Lung (tissue), 12 donors: ENCODE results near the gene KIAA1217. TPM values are rescaled to one million over a fixed set of nuclear protein-coding genes. Genes with fewer than 3 reads are reported as not detected.

ENCODE experiments used
- ATAC-seq: fragments of 200-7000 bp; cut with Tn5 transposase; one replicate; pipeline ENCODE4 v1.9.1; 2020; ENCODE audit warnings: moderate number of reproducible peaks; ENCODE audit not compliant: insufficient read depth, low FRiP score
- DNase-seq, 3 donors: peaks; one replicate each; pipeline ENCODE4 v3.0.0-alpha.2; 2013 to 2017
- H3K27ac ChIP-seq, 2 donors: one replicate each; pipeline ENCODE4 v1.5.1; 2013; ENCODE audit warnings: mild to moderate bottlenecking in 2 of 2, moderate library complexity in 2 of 2, control low read depth in 1 of 2, inconsistent platforms in 1 of 2, low read depth in 1 of 2, low read length in 1 of 2
- H3K27me3 ChIP-seq, 3 donors: one replicate each; pipeline ENCODE4 v1.5.1; 2013; ENCODE audit warnings: low read length in 2 of 3; ENCODE audit not compliant: control insufficient read depth in 3 of 3, insufficient read depth in 3 of 3
- H3K36me3 ChIP-seq, 4 donors: one replicate each; pipeline ENCODE4 v1.5.1; 2013; ENCODE audit warnings: low read length in 4 of 4, mild to moderate bottlenecking in 1 of 4, moderate library complexity in 1 of 4; ENCODE audit not compliant: control insufficient read depth in 4 of 4, insufficient read depth in 4 of 4
- H3K4me1 ChIP-seq, 5 donors: one replicate each; pipeline ENCODE4 v1.5.1; 2013; ENCODE audit warnings: low read length in 5 of 5, mild to moderate bottlenecking in 2 of 5, moderate library complexity in 1 of 5; ENCODE audit not compliant: control insufficient read depth in 5 of 5, insufficient read depth in 5 of 5
- H3K4me3 ChIP-seq: one replicate; pipeline ENCODE4 v1.5.1; 2013; ENCODE audit warnings: mild to moderate bottlenecking, control low read depth, moderate library complexity
- H3K9ac ChIP-seq, 2 donors: one replicate each; pipeline ENCODE4 v1.5.1; 2013; ENCODE audit warnings: low read length in 2 of 2, control low read depth in 1 of 2; ENCODE audit not compliant: insufficient read depth in 1 of 2
- H3K9me3 ChIP-seq, 4 donors: one replicate each; pipeline ENCODE4 v1.5.1; 2013; ENCODE audit warnings: low read length in 3 of 4, mild to moderate bottlenecking in 1 of 4, moderate library complexity in 1 of 4; ENCODE audit not compliant: control insufficient read depth in 4 of 4, insufficient read depth in 3 of 4
- CTCF ChIP-seq: IDR thresholded peaks from 2 replicates; pipeline ENCODE4 v1.5.1; 2012; ENCODE audit warnings: mild to moderate bottlenecking; ENCODE audit errors: control extremely low read depth, extremely low read depth
- WGBS, 2 donors: extraction: QIAGEN DNeasy Blood & Tissue Kit; methylation state at CpG; one replicate each; pipeline ENCODE4 v1.1.7; 2013; 5-methylcytosine and 5-hydroxymethylcytosine counted together
- polyA plus RNA-seq, 2 donors: library from polyadenylated mRNA; stranded (reverse); fragments of 200-250 nt; gene quantifications; one replicate each; pipeline ENCODE4 v1.2.1, GENCODE V29; 2013
- total RNA-seq, 2 donors: library from RNA; depleted of rRNA in 1 of 2; stranded (reverse); fragments of >200 nt in 1 of 2; gene quantifications; one replicate each; pipeline ENCODE4 v1.2.1, GENCODE V29; 2014 to 2021
- donor health status: control.
- donor health status: control.
- donor health status: Bipolar disorder and iron deficiency.
- donor health status: healthy.
- donor health status: DM: yes; HTN: yes; CAD: no.

KIAA1217 gene
- total and polyA plus RNA-seq, 4 donors = 5.5 to 58.6 (median 24.1) TPM

DNA sequence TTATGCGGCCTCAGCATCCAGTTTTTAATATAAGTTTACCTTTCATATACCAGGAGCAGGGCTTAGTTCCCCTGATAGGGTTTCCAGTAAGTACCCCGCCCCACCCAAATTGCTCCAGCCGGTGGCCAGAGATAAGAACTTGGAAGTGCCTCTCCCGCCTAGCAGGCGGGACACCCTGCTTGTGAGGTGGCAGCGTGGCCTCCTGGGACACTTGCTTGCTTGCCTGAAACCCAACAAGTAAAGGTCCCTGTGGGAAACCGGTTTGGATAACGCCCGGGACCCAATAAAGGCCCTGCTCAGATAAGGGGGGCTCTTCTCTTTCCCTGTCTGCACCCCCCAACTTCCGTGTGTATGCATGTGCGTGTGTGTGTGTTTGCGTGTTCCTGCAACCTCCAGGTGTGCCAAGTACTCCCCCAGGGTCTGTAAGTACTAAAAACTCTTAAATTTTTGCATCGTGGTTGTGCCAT lies 360.4 kb downstream of the KIAA1217 start:
- Histone ChIP-seq H3K4me3 (no peak overlapping the region), H3K9me3 (no peaks in the 10 kb centered on the region), H3K27me3 (no peaks in the 10 kb centered on the region), H3K9ac (no peak overlapping the region), H3K27ac (no peak overlapping the region), H3K4me1 (peaks cover 0 to 2% (median 0%) of the 10 kb centered on the region in 5 donors), H3K36me3 (no peaks in the 10 kb centered on the region)
- no peak for ATAC-seq
- 85 to 87% methylated on average over 13 of the region's 13 CpGs for WGBS, 2 donors
- TF ChIP-seq CTCF = no peak
- DNase-seq = no peak

GRCh38 chr10:24569828-24570657 lies 361.1 kb downstream of the KIAA1217 start:
- Histone ChIP-seq H3K9me3 (no peaks in the 10 kb centered on the region), H3K27me3 (no peaks in the 10 kb centered on the region), H3K36me3 (no peaks in the 10 kb centered on the region), H3K4me3 (no peak overlapping the region), H3K9ac (no peak overlapping the region), H3K27ac (no peak overlapping the region), H3K4me1 (peaks cover 0 to 2% (median 0%) of the 10 kb centered on the region in 5 donors)
- DNase-seq (peak in 1 of 3 donors; percentile 22), ATAC-seq (no peak)
- WGBS, 2 donors = 84 to 92% methylated on average over 12 of the region's 12 CpGs
- TF ChIP-seq CTCF = no peak

GRCh38 chr10:24570658-24571426 lies 361.9 kb downstream of the KIAA1217 start:
- 90 to 91% methylated on average over 9 of the region's 9 CpGs for WGBS, 2 donors

More at GRCh38 chr10:24570658-24571426, 361.9 kb downstream of the KIAA1217 start:
- Histone ChIP-seq H3K27ac (no peak overlapping the region), H3K36me3 (no peaks in the 10 kb centered on the region), H3K27me3 (no peaks in the 10 kb centered on the region), H3K4me1 (peaks cover 0 to 2% (median 0%) of the 10 kb centered on the region in 5 donors), H3K4me3 (no peak overlapping the region), H3K9ac (no peak overlapping the region), H3K9me3 (no peaks in the 10 kb centered on the region)
- no peak for ATAC-seq
- no peak for TF ChIP-seq CTCF
- DNase-seq = no peak
